ENCODE measurements around the gene IMMT. TPM values are rescaled to one million over a fixed set of nuclear protein-coding genes. Genes with fewer than 3 reads are reported as not detected.

Gene IMMT
- total and polyA plus RNA-seq, 9 of the 15 experiments (the other 6 are each of a cell fraction or from before 2014, with no cell fraction given) = 119 to 294 (median 140) TPM

DNA sequence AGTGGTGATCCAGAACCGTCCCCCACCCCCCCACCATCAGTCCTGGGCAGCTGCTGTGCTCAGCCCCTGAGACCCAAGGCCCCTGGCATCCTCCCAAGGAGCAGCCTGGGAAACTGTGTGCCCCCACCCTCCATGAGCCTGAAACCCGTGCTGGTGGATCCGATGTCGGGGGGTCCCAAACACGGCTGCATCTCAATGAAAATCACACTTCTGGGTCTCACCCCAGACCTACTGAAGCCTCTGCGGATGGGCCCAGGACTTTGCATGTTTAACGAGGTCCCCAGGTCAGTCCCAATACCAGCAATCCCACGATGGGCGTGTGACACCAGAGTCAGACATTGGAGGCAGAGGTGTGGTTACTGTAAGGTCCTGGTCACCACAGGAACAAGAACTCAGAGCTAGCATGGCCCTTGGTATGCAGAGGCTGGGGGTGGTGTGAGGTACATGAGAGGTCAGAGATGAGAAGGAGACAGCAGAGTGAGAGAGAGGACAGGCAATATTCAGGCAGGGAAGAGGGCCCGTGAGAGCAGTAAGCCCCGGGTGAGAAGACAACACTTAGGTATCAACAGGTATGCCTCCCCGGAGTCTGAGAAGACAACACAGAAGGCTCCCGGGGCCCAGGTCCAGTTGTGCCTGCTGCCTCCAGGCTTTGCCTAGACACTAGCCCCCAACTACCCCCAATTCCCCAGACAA is 36.6 kb upstream of the IMMT start:
- ATAC-seq (no peak; the same call in 1 of the 3 replicates), DNase-seq (ENCODE audit: extremely low read depth in 1 of 4, low spot score in 3 of 4) (no peak), FAIRE-seq (no peak)
- H3K4me3 ChIP-seq = no peak overlapping the region
- ChIA-PET CTCF (ENCODE audit: low intra/inter-chr PET ratio) (no interaction called here), POLR2A (interaction anchor here (0.7 to 1.0 kb wide), 2 partner anchors 16 to 402 kb away, joined by 3 to 4 read pairs; no protein-coding TSS in a partner anchor)
- BruUV-seq (replicated peaks) = no TSS peak
- H3K9me1 ChIP-seq (ENCODE audit: control insufficient read depth, insufficient read depth, low read length) = no peaks in the 10 kb centered on the region
- H3K79me2 ChIP-seq (ENCODE audit: control insufficient read depth, insufficient read depth, low read length) = no peaks in the 10 kb centered on the region
- intact Hi-C loops (cut with micrococcal nuclease) = no loop called here
- H3K27ac ChIP-seq (ENCODE audit: extremely low read depth, low read depth, low read length) = no peak overlapping the region
- 10% methylated on average over 13 of the region's 13 CpGs for WGBS (ENCODE audit: insufficient coverage, low coverage, missing lambda C conversion rate)
- H3K4me1 ChIP-seq (replicated peaks in 1 of 2; ENCODE audit: control insufficient read depth in 2 of 2, insufficient read depth in 2 of 2, low read length in 2 of 2) = peaks cover 0 to 5% of the 10 kb centered on the region in 2 experiments; a peak in 2 of 5 replicates
- TF ChIP-seq ZNF586 (CRISPR knock-in tag; conservative IDR thresholded peaks at IDR 0.05) = no peak
- H3K9me3 ChIP-seq (replicated peaks; ENCODE audit: control insufficient read depth, insufficient read depth, low read depth, low read length) = no peaks in the 10 kb centered on the region
- in situ Hi-C loops (cut with MboI) = no loop called here
- H3K36me3 ChIP-seq (ENCODE audit: control insufficient read depth, insufficient read depth, low read length) = no peaks in the 10 kb centered on the region
- H2AFZ ChIP-seq (ENCODE audit: low read depth, low read length) = no peak overlapping the region
- peaks cover 50 to 82% of the 10 kb centered on the region in 2 experiments; a peak in 4 of 5 replicates for H3K27me3 ChIP-seq (ENCODE audit: control insufficient read depth in 2 of 2, insufficient read depth in 2 of 2, low read length in 2 of 2)
- no peaks in the 10 kb centered on the region; the same call in 1 of the 2 replicates for H4K20me1 ChIP-seq (replicated peaks; ENCODE audit: control insufficient read depth, insufficient read depth, low read length)
- H3K4me2 ChIP-seq (ENCODE audit: insufficient read depth, low read length) = no peak overlapping the region
- no peak overlapping the region for H3K9ac ChIP-seq (ENCODE audit: insufficient read depth in 1 of 2, low read depth in 2 of 2, low read length in 2 of 2)

DNA sequence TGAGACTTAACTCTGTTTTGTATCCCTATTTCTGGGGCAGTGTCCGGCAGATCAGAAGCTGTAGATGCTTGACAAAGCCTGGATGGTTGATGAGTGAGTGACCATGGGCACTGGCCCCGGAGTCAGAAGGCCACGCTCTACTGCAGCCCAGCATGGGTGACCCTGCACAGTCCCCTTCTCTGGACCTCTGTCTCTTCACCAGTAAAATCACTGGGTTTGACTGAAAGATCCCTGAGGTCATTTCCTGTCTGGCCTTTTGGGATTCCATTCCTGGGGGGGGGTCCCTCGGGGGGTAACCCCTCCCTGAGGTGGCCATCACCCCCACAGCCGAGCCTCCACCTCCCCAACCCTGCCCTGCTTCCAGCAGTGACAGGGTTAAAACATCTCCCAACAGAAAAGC is 35.7 kb upstream of the IMMT start:
- no peak for ATAC-seq
- no peak overlapping the region for H3K4me2 ChIP-seq (ENCODE audit: insufficient read depth, low read length)
- POLR2A ChIA-PET = interaction anchor here (1.0 kb wide), 1 partner anchor 15 kb away, joined by 3 read pairs; no protein-coding TSS in a partner anchor
- TF ChIP-seq SRSF1 (IDR thresholded peaks at IDR 0.05; ENCODE audit: low read depth, low read length) = no peak
- TF ChIP-seq L3MBTL2 (IDR thresholded peaks at IDR 0.05) = no peak
- no peak for TF ChIP-seq MAZ (CRISPR knock-in tag; conservative IDR thresholded peaks at IDR 0.05 in 1 of 2, IDR thresholded peaks at IDR 0.05 in 1 of 2)
- TF ChIP-seq ATF1 (CRISPR knock-in tag; IDR thresholded peaks at IDR 0.05) = no peak
- TF ChIP-seq ATF1 (tag; IDR thresholded peaks at IDR 0.05) = no peak
- TF ChIP-seq TSC22D4 (tag; IDR thresholded peaks at IDR 0.05) = no peak
- TF ChIP-seq ARID2 (IDR thresholded peaks at IDR 0.05) = no peak
- no peak for TF ChIP-seq ZNF668 (CRISPR knock-in tag; IDR thresholded peaks at IDR 0.05)
- TF ChIP-seq ZFP36 (IDR thresholded peaks at IDR 0.05; ENCODE audit: low read depth, low read length, partially characterized antibody) = no peak
- no peak for TF ChIP-seq EP400 (IDR thresholded peaks at IDR 0.05)
- no peak for TF ChIP-seq ZNF695 (CRISPR knock-in tag; IDR thresholded peaks at IDR 0.05)
- TF ChIP-seq ZNF347 (CRISPR knock-in tag; IDR thresholded peaks at IDR 0.05; ENCODE audit: low read depth) = no peak
- TF ChIP-seq ZNF282 (CRISPR knock-in tag; IDR thresholded peaks at IDR 0.05) = no peak
- TF ChIP-seq, protein P1, sequence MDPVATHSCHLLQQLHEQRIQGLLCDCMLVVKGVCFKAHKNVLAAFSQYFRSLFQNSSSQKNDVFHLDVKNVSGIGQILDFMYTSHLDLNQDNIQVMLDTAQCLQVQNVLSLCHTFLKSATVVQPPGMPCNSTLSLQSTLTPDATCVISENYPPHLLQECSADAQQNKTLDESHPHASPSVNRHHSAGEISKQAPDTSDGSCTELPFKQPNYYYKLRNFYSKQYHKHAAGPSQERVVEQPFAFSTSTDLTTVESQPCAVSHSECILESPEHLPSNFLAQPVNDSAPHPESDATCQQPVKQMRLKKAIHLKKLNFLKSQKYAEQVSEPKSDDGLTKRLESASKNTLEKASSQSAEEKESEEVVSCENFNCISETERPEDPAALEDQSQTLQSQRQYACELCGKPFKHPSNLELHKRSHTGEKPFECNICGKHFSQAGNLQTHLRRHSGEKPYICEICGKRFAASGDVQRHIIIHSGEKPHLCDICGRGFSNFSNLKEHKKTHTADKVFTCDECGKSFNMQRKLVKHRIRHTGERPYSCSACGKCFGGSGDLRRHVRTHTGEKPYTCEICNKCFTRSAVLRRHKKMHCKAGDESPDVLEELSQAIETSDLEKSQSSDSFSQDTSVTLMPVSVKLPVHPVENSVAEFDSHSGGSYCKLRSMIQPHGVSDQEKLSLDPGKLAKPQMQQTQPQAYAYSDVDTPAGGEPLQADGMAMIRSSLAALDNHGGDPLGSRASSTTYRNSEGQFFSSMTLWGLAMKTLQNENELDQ (CRISPR knock-in tag; IDR thresholded peaks at IDR 0.05; ENCODE audit: borderline replicate concordance) = no peak

More for the DNA sequence above, 35.7 kb upstream of the IMMT start:
- Histone ChIP-seq H3K4me1 (replicated peaks in 1 of 2; ENCODE audit: control insufficient read depth in 2 of 2, insufficient read depth in 2 of 2, low read length in 2 of 2) (peaks cover 0 to 5% of the 10 kb centered on the region in 2 experiments; a peak in 2 of 5 replicates), H3K36me3 (ENCODE audit: control insufficient read depth, insufficient read depth, low read length) (no peaks in the 10 kb centered on the region), H3K9ac (ENCODE audit: insufficient read depth in 1 of 2, low read depth in 2 of 2, low read length in 2 of 2) (no peak overlapping the region), H4K20me1 (replicated peaks; ENCODE audit: control insufficient read depth, insufficient read depth, low read length) (no peaks in the 10 kb centered on the region; the same call in 1 of the 2 replicates), H3K9me3 (replicated peaks; ENCODE audit: control insufficient read depth, insufficient read depth, low read depth, low read length) (no peaks in the 10 kb centered on the region), H2AFZ (ENCODE audit: low read depth, low read length) (no peak overlapping the region), H3K27me3 (ENCODE audit: control insufficient read depth in 2 of 2, insufficient read depth in 2 of 2, low read length in 2 of 2) (peaks cover 46 to 74% of the 10 kb centered on the region in 2 experiments; a peak in 4 of 5 replicates), H3K4me3 (no peak overlapping the region), H3K9me1 (ENCODE audit: control insufficient read depth, insufficient read depth, low read length) (no peaks in the 10 kb centered on the region), H3K27ac (ENCODE audit: extremely low read depth, low read depth, low read length) (no peak overlapping the region), H3K79me2 (ENCODE audit: control insufficient read depth, insufficient read depth, low read length) (no peaks in the 10 kb centered on the region)
- FAIRE-seq (no peak), DNase-seq (ENCODE audit: extremely low read depth in 1 of 4, low spot score in 3 of 4) (no peak)
- WGBS (ENCODE audit: insufficient coverage, low coverage, missing lambda C conversion rate) = 9% methylated on average over 4 of the region's 5 CpGs
- BruUV-seq (replicated peaks) = no TSS peak
- CTCF ChIA-PET (ENCODE audit: low intra/inter-chr PET ratio) = no interaction called here
- intact Hi-C loops (cut with micrococcal nuclease) (no loop called here), in situ Hi-C loops (cut with MboI) (no loop called here)

All from K562 (cell line).